ENCODE measurements around the gene NHSL2.

DNA sequence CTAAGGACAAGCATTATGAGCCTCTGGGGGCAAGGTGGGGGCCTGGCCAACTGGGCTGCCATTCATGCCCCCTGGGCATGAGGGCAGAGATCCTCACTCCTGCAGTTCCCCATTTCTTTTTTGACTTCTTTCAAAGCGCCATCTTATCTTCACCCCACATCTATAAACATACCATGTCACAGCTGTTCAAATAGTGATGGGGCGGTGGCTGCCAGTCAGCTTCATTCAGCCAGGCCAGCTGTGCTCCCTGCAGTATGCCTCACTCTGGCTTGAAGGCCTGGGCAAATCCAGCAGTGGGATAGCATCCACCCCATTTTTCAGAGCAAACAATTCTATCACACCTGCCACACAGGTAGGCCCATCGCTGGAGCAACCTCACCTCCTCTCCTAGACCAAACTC lies 85.5 kb downstream of the NHSL2 start:
- TF ChIP-seq, protein P1, sequence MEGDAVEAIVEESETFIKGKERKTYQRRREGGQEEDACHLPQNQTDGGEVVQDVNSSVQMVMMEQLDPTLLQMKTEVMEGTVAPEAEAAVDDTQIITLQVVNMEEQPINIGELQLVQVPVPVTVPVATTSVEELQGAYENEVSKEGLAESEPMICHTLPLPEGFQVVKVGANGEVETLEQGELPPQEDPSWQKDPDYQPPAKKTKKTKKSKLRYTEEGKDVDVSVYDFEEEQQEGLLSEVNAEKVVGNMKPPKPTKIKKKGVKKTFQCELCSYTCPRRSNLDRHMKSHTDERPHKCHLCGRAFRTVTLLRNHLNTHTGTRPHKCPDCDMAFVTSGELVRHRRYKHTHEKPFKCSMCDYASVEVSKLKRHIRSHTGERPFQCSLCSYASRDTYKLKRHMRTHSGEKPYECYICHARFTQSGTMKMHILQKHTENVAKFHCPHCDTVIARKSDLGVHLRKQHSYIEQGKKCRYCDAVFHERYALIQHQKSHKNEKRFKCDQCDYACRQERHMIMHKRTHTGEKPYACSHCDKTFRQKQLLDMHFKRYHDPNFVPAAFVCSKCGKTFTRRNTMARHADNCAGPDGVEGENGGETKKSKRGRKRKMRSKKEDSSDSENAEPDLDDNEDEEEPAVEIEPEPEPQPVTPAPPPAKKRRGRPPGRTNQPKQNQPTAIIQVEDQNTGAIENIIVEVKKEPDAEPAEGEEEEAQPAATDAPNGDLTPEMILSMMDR (IDR thresholded peaks at IDR 0.05; ENCODE audit: borderline replicate concordance, extremely low read depth, low read length, poor library complexity, severe bottlenecking): no peak
- TF ChIP-seq EZH2 (IDR thresholded peaks at IDR 0.05; ENCODE audit: borderline replicate concordance, low read depth, low read length, severe bottlenecking): no peak

Data from DND-41 (cell line).